GM21737 (cell line): ENCODE measurements around the gene OR52E8.

ENCODE experiments used
- ATAC-seq: cut with Tn5 transposase; IDR thresholded peaks from one replicate; pipeline ENCODE4 v1.9.1; 2021; ENCODE audit warnings: mild to moderate bottlenecking, moderate library complexity; ENCODE audit not compliant: unreplicated experiment

The OR52E8 gene

DNA sequence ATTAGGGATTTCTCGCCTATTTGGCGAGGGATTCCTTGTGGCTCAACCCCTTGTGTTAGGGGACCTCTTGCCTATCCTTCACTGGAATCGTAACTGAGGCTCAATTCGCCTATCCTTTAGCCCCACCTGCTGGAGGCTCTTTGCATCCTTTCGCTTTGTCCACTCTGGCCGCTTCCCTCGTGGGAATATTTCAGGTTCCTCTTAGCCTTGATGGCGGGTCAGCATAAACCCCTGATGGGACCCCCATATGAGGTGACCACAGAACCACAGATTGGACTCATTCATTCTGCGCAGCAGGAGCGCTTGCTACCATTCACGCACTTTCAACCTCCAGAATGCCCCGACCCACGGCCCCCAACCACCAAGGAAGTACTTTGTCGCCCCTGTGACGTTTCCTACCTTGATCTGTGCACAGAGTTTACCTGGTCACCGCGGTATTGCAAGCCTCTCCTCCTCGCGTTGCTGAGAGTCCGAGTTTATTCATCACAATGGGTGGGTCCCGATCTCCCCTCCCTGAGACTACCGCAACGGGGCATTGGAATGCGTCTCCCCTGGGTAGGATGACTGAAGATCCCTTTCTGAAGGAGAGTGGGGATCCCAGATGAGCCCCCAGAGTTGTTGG, 48.9 kb downstream of the OR52E8 start, which contains the start of gene OR52N2:
Gene OR52N2 (plus strand): TSS at position 425 of the 622 bp plus-strand sequence. CDS start 11,412 bp downstream, outside the sequence.
- ATAC-seq: peak; percentile 95

GRCh38 chr11:5807580-5807979, 49.9 kb downstream of the OR52E8 start:
- no peak for ATAC-seq
